PC-9 (cell line): ENCODE measurements around the gene MADD. TPM values are rescaled to one million over a fixed set of nuclear protein-coding genes. Genes with fewer than 3 reads are reported as not detected.

ENCODE experiments used
- BruUV-seq: library from RNA; stranded (reverse); fragments of 400-500 nt; replicated peaks from 2 replicates; lab custom pipeline; 2021; lab: Mats Ljungman, UMichigan
- CTCF ChIA-PET: fragments of 300-600 bp; sonication (Branson Sonifier 250); formaldehyde crosslinking; loops from one replicate; lab custom pipeline; 2022; ENCODE audit warnings: antibody characterized with exemption; lab: Charles Lee
- POLR2A ChIA-PET: fragments of 300-600 bp; sonication (Branson Sonifier 250); formaldehyde crosslinking; loops from one replicate; lab custom pipeline; 2022; ENCODE audit warnings: antibody characterized with exemption; ENCODE audit not compliant: unreplicated experiment; lab: Charles Lee
- DNase-seq, 2 experiments: peaks; one replicate each; pipeline versions ENCODE4 v3.0.0 to v3.0.0-alpha.2; 2015 to 2022; ENCODE audit warnings: mixed read lengths in 1 of 2
- H2AFZ ChIP-seq: fragments of 200-600 bp; sonication (generic); 2 replicates; pipeline ENCODE4 v1.8.1; 2017; ENCODE audit warnings: antibody characterized with exemption
- H3F3A ChIP-seq: fragments of 200-600 bp; sonication (generic); 2 replicates; pipeline ENCODE4 v1.8.1; 2017; ENCODE audit warnings: antibody characterized with exemption, mild to moderate bottlenecking, low read depth; ENCODE audit not compliant: insufficient read depth
- H3K27ac ChIP-seq: fragments of 200-600 bp; sonication (generic); 2 replicates; pipeline ENCODE4 v1.6.1; 2016; ENCODE audit warnings: mixed run types
- H3K27me3 ChIP-seq: fragments of 200-600 bp; sonication (generic); 2 replicates; pipeline ENCODE4 v1.6.1; 2016; ENCODE audit warnings: low read depth, mixed run types; ENCODE audit not compliant: insufficient read depth
- H3K36me3 ChIP-seq: fragments of 200-600 bp; sonication (generic); 2 replicates; pipeline ENCODE4 v1.6.1; 2016; ENCODE audit warnings: low read depth, mixed run types
- H3K4me1 ChIP-seq: fragments of 200-600 bp; sonication (generic); replicated peaks from 2 replicates; pipeline ENCODE4 v1.6.1; 2016; ENCODE audit warnings: mixed run types; ENCODE audit not compliant: insufficient read depth
- H3K4me2 ChIP-seq: fragments of 200-600 bp; sonication (generic); 2 replicates; pipeline ENCODE4 v1.6.1; 2017; ENCODE audit warnings: mixed run types
- H3K4me3 ChIP-seq: fragments of 200-600 bp; sonication (generic); 2 replicates; pipeline ENCODE4 v1.6.1; 2016; ENCODE audit warnings: mixed run types
- H3K79me2 ChIP-seq: fragments of 200-600 bp; sonication (generic); 2 replicates; pipeline ENCODE4 v1.6.1; 2017; ENCODE audit warnings: low read depth, mixed run types
- H3K9me2 ChIP-seq: fragments of 200-600 bp; sonication (generic); 2 replicates; pipeline ENCODE4 v1.8.1; 2017; ENCODE audit warnings: mild to moderate bottlenecking; ENCODE audit not compliant: insufficient read depth
- H3K9me3 ChIP-seq: fragments of 200-600 bp; sonication (generic); 2 replicates; pipeline ENCODE4 v1.8.1; 2016; ENCODE audit warnings: low read depth; ENCODE audit not compliant: insufficient read depth
- H4K20me1 ChIP-seq: fragments of 200-600 bp; sonication (generic); 2 replicates; pipeline ENCODE4 v1.8.1; 2017; ENCODE audit not compliant: insufficient read depth
- EZH2 ChIP-seq: fragments of 200-600 bp; sonication (generic); IDR thresholded peaks from 2 replicates; pipeline ENCODE4 v1.8.0; 2017; ENCODE audit warnings: antibody characterized with exemption, low read depth
- intact Hi-C: fragments of 100-400 bp; cut with micrococcal nuclease; formaldehyde crosslinking; loops from one replicate; pipeline ENCODE4 v1.10.0; 2022; ENCODE audit not compliant: unreplicated experiment
- total RNA-seq: library from RNA; stranded (reverse); gene quantifications from 2 replicates; pipeline ENCODE4 v1.2.3, GENCODE V29; 2021
- TF ChIP-seq, protein P1 (sequence below): fragments of 200-600 bp; sonication (generic); conservative IDR thresholded peaks from 2 replicates; pipeline ENCODE4 v1.6.1; 2017; ENCODE audit warnings: mixed run types, antibody characterized with exemption, mild to moderate bottlenecking, moderate library complexity

Gene MADD
- total RNA-seq, 1 experiment from 2014 or later = 65.9 TPM

GRCh38 chr11:47282462-47282861 is 12.5 kb downstream of the MADD start:
- TF ChIP-seq, protein P1, sequence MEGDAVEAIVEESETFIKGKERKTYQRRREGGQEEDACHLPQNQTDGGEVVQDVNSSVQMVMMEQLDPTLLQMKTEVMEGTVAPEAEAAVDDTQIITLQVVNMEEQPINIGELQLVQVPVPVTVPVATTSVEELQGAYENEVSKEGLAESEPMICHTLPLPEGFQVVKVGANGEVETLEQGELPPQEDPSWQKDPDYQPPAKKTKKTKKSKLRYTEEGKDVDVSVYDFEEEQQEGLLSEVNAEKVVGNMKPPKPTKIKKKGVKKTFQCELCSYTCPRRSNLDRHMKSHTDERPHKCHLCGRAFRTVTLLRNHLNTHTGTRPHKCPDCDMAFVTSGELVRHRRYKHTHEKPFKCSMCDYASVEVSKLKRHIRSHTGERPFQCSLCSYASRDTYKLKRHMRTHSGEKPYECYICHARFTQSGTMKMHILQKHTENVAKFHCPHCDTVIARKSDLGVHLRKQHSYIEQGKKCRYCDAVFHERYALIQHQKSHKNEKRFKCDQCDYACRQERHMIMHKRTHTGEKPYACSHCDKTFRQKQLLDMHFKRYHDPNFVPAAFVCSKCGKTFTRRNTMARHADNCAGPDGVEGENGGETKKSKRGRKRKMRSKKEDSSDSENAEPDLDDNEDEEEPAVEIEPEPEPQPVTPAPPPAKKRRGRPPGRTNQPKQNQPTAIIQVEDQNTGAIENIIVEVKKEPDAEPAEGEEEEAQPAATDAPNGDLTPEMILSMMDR = no peak
- no peak for TF ChIP-seq EZH2
- no peaks in the 10 kb centered on the region for H3K9me2 ChIP-seq
- intact Hi-C loops = no loop called here
- H3K4me3 ChIP-seq = no peak overlapping the region
- DNase-seq = no peak
- peaks cover 43% of the 10 kb centered on the region for H3K36me3 ChIP-seq
- CTCF ChIA-PET = no interaction called here
- H3K79me2 ChIP-seq = no peaks in the 10 kb centered on the region
- H4K20me1 ChIP-seq = no peaks in the 10 kb centered on the region
- no peak overlapping the region for H3K27ac ChIP-seq
- no peaks in the 10 kb centered on the region for H3K4me1 ChIP-seq
- H3F3A ChIP-seq = peaks cover under 1% of the 10 kb centered on the region; the same call in 1 of the 2 replicates
- H2AFZ ChIP-seq = no peak overlapping the region
- no peak overlapping the region for H3K4me2 ChIP-seq
- H3K9me3 ChIP-seq = no peaks in the 10 kb centered on the region
- no TSS peak for BruUV-seq
- POLR2A ChIA-PET = no interaction called here
- no peaks in the 10 kb centered on the region for H3K27me3 ChIP-seq

DNA sequence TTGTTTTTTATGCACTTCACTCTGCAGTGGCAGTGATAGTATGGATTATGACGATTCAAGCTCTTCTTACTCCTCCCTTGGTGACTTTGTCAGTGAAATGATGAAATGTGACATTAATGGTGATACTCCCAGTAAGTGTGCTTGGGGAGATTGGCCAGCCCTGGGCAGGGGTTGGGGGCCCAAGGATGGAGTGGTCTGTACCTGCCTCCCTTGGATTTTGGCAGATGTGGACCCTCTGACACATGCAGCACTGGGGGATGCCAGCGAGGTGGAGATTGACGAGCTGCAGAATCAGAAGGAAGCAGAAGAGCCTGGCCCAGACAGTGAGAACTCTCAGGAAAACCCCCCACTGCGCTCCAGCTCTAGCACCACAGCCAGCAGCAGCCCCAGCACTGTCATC is 14.2 kb downstream of the MADD start:
- no peaks in the 10 kb centered on the region for H3K27me3 ChIP-seq
- no peaks in the 10 kb centered on the region for H3F3A ChIP-seq
- ChIA-PET CTCF (no interaction called here), POLR2A (no interaction called here)
- H3K36me3 ChIP-seq = peaks cover 38% of the 10 kb centered on the region
- TF ChIP-seq EZH2 = no peak
- TF ChIP-seq, protein P1 = no peak
- no peak for DNase-seq
- H3K27ac ChIP-seq = no peak overlapping the region
- no peaks in the 10 kb centered on the region for H3K79me2 ChIP-seq
- H3K4me1 ChIP-seq = no peaks in the 10 kb centered on the region
- no peaks in the 10 kb centered on the region for H3K9me2 ChIP-seq
- TSS peak; percentile 12 for BruUV-seq
- intact Hi-C loops = no loop called here
- no peaks in the 10 kb centered on the region for H4K20me1 ChIP-seq
- no peak overlapping the region for H3K4me3 ChIP-seq
- H3K9me3 ChIP-seq = no peaks in the 10 kb centered on the region
- no peak overlapping the region for H3K4me2 ChIP-seq
- no peak overlapping the region for H2AFZ ChIP-seq

- H3K4me2 ChIP-seq = no peak overlapping the region
- H3F3A ChIP-seq = no peaks in the 10 kb centered on the region
- no peak for DNase-seq
- no peak overlapping the region for H3K27ac ChIP-seq
- no peaks in the 10 kb centered on the region for H3K79me2 ChIP-seq
- ChIA-PET POLR2A (no interaction called here), CTCF (no interaction called here)
- no peaks in the 10 kb centered on the region for H3K27me3 ChIP-seq
- intact Hi-C loops = no loop called here
- TF ChIP-seq, protein P1 = no peak
- no peak for TF ChIP-seq EZH2
- H2AFZ ChIP-seq = no peak overlapping the region
- peaks cover 31% of the 10 kb centered on the region for H3K36me3 ChIP-seq
- no peaks in the 10 kb centered on the region for H3K4me1 ChIP-seq
- no peak overlapping the region for H3K4me3 ChIP-seq
- no peaks in the 10 kb centered on the region for H3K9me2 ChIP-seq
- H4K20me1 ChIP-seq = no peaks in the 10 kb centered on the region
- H3K9me3 ChIP-seq = no peaks in the 10 kb centered on the region
- BruUV-seq = no TSS peak
Observed at GRCh38 chr11:47285969-47286770, 16.2 kb downstream of the MADD start.
